KOPT-K1 (cell line): ENCODE measurements around the gene SMIM30.
"Not testable (repeated sequence)": the region's sequence is repeated elsewhere in the genome, so short reads cannot be mapped to it uniquely, and the experiment has no call there.

ENCODE experiments used
- H3K27ac ChIP-seq: fragments of 200-600 bp; sonication (generic); 2 replicates; pipeline ENCODE4 v1.5.1; 2016; ENCODE audit warnings: antibody characterized with exemption, mild to moderate bottlenecking, low read depth, low read length; ENCODE audit not compliant: poor library complexity, severe bottlenecking
- H3K36me3 ChIP-seq: fragments of 200-600 bp; sonication (generic); 2 replicates; pipeline ENCODE4 v1.5.1; 2017; ENCODE audit warnings: antibody characterized with exemption, mild to moderate bottlenecking, low read length, moderate library complexity; ENCODE audit not compliant: insufficient read depth
- H3K9me3 ChIP-seq: fragments of 200-600 bp; sonication (generic); 2 replicates; pipeline ENCODE4 v1.5.1; 2017; ENCODE audit warnings: antibody characterized with exemption, low read length, mild to moderate bottlenecking; ENCODE audit not compliant: insufficient read depth, poor library complexity, severe bottlenecking

The SMIM30 gene

GRCh38 chr7:113128031-113128430 lies 9.7 kb upstream of the SMIM30 start:
- H3K27ac ChIP-seq: no peak overlapping the region
- no peaks in the 10 kb centered on the region for H3K36me3 ChIP-seq
- no peaks in the 10 kb centered on the region for H3K9me3 ChIP-seq

- Histone ChIP-seq H3K27ac (no peak overlapping the region), H3K36me3 (no peaks in the 10 kb centered on the region), H3K9me3 (no peaks in the 10 kb centered on the region)
Measured at GRCh38 chr7:113125728-113126127, 7.4 kb upstream of the SMIM30 start.

DNA sequence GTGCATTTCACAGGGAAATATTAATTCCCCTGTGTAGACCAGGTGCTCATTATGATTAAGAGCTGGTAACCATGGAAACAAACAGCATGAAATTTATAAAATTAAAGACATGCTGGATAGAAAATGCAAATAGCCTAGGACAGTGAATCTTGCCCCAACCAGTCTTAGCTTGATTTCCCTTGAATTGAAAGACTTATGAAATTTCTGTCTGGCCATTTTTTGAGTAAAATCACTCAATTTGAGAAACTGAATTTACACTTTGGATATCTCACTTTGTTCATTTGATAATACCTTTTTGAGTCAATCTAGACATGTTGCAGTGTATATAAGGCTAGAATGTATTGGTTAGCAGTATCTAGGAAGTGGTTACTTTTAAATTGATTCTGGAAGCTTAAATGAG lies 4.4 kb upstream of the SMIM30 start:
- Histone ChIP-seq H3K36me3 (no peaks in the 10 kb centered on the region), H3K9me3 (no peaks in the 10 kb centered on the region), H3K27ac (no peak overlapping the region)

GRCh38 chr7:113120647-113121046 lies 2.3 kb upstream of the SMIM30 start:
- Histone ChIP-seq H3K27ac (no peak overlapping the region), H3K9me3 (no peaks in the 10 kb centered on the region), H3K36me3 (no peaks in the 10 kb centered on the region)

GRCh38 chr7:113119429-113119828 lies 1.1 kb upstream of the SMIM30 start:
- Histone ChIP-seq H3K36me3 (no peaks in the 10 kb centered on the region), H3K27ac (no peak overlapping the region), H3K9me3 (no peaks in the 10 kb centered on the region)

GRCh38 chr7:113117374-113117774 lies 980 bp downstream of the SMIM30 start:
- not testable (repeated sequence) for H3K36me3 ChIP-seq, H3K9me3 ChIP-seq, H3K27ac ChIP-seq

- Histone ChIP-seq H3K27ac (no peak overlapping the region), H3K36me3 (no peaks in the 10 kb centered on the region)
Measured at GRCh38 chr7:113113912-113114311, 4.4 kb downstream of the SMIM30 start.

DNA sequence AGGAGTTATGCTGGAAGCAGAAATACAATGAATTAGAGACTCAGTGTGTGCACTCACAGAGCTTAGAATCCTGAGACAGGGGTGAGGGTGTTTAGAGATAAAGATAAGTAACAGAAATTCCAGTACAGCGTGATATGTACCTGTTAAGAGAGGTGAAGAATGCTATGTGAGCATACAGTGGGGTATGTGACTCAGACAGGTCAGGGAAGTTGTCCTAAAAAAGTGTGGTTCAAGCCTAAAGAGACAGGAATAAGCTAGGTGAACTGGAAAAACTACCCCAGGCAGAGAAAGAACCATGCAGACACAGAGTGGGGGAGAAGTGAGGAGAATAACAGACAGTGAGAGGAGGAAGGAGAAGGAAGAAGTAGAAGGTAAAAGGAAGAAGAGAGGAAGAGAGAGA lies 8.6 kb downstream of the SMIM30 start:
- Histone ChIP-seq H3K27ac (no peak overlapping the region), H3K36me3 (no peaks in the 10 kb centered on the region), H3K9me3 (no peaks in the 10 kb centered on the region)

More at GRCh38 chr7:113113912-113114311, 4.4 kb downstream of the SMIM30 start:
- H3K9me3 ChIP-seq: no peaks in the 10 kb centered on the region

GRCh38 chr7:113100121-113100603 lies 18.2 kb downstream of the SMIM30 start:
- Histone ChIP-seq H3K9me3 (no peaks in the 10 kb centered on the region), H3K27ac (no peak overlapping the region), H3K36me3 (no peaks in the 10 kb centered on the region)

- Histone ChIP-seq H3K9me3 (no peaks in the 10 kb centered on the region), H3K36me3 (no peaks in the 10 kb centered on the region), H3K27ac (no peak overlapping the region)
Measured at GRCh38 chr7:113099284-113099919, 19.0 kb downstream of the SMIM30 start.

GRCh38 chr7:113094517-113095249 lies 23.7 kb downstream of the SMIM30 start:
- Histone ChIP-seq H3K27ac (no peak overlapping the region), H3K36me3 (no peaks in the 10 kb centered on the region), H3K9me3 (no peaks in the 10 kb centered on the region)

DNA sequence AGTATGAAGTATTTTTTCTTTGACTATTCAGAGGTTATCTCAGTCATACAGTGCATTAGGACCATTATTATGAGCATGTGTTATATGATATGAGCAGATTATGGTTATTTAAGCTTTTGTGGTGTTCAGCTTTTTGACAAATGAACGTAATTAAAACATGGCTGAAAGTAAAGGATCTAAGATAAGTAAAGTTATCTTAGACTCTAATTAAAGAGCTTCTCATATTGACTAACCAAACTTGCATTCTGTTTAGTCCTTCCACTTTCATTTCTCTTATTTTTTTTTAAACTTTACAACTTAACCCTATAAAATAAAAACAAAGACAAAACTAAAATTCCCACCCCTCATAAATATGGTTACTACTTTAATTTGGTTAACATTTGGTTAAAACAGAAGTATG lies 24.8 kb downstream of the SMIM30 start:
- Histone ChIP-seq H3K36me3 (no peaks in the 10 kb centered on the region), H3K27ac (no peak overlapping the region), H3K9me3 (no peaks in the 10 kb centered on the region)

GRCh38 chr7:113092762-113093161 lies 25.6 kb downstream of the SMIM30 start:
- no peak overlapping the region for H3K27ac ChIP-seq
- no peaks in the 10 kb centered on the region for H3K36me3 ChIP-seq
- H3K9me3 ChIP-seq: no peaks in the 10 kb centered on the region

DNA sequence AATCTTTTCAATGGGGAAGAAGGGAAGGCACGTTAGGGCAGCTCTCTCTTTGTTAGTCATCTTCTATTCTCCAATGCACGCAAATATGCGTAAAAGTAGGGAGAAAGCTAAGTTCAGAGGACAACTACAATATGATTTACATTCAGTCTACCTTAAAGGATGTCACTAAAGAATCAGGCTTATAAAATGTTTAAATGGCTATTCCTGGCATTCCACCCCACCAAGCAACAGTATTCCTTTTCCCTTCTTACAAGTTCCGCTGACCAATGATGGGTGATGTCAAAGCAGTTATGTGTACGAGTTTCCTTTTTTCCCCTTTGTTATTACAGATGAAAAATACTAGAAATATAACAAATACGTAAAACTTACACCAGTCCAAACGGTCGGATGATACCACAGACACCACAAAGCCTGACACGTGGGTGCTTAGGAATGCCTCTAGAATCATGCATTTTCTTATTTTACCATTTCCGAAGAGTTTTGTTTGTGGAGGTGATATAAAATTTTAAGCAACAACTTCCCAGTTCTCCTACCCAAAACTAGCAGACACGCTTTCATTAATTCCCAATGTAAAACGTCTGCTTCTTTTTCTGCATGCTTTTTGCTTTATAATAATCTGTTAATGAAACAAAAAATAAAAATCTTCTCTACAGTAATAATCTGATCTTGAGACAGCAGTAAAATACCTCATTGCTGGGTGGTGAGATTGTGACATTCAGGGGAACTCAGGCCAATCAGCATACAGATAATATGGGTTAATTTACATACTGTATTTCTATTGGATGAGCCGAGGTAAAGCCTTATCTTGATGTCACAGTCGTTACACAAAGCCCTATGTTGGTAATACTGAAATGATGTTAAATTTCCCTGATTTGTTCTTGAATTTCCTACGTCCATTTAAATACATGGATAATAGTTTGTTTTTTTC lies 31.0 kb downstream of the SMIM30 start:
- Histone ChIP-seq H3K9me3 (no peaks in the 10 kb centered on the region), H3K36me3 (no peaks in the 10 kb centered on the region), H3K27ac (no peak overlapping the region)

DNA sequence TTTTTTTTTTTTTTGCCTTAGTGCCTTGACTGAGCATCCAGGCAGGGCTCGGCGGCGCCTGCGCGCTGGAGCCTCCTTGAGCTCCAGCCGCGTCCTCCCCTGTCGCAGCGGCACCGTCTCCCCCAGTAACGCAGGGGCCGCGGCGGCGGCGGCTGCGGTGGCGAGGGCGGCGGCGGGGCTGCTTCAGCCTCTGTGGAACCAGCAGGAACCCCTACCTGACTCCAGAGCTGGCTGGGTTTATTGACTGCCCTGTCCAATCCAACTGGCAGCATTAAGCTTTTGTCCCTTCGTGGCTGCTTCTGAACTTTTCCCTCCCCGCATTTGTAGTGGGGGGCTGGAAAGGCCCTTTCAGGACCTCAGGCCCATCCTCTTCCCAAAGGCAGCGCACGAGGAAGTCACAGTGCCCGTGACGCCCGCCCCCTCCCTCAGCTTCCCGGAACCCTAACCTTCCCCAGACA lies 31.9 kb downstream of the SMIM30 start, which contains the start of gene GPR85:
Gene GPR85, minus strand, starts transcription at position 397 of the 458 bp plus-strand sequence. CDS start 2,106 bp downstream, outside the sequence.
- H3K36me3 ChIP-seq: no peaks in the 10 kb centered on the region
- no peaks in the 10 kb centered on the region for H3K9me3 ChIP-seq
- no peak within 1 kb of the TSS for H3K27ac ChIP-seq
